ENCODE data around the gene KIAA0319L.

DNA sequence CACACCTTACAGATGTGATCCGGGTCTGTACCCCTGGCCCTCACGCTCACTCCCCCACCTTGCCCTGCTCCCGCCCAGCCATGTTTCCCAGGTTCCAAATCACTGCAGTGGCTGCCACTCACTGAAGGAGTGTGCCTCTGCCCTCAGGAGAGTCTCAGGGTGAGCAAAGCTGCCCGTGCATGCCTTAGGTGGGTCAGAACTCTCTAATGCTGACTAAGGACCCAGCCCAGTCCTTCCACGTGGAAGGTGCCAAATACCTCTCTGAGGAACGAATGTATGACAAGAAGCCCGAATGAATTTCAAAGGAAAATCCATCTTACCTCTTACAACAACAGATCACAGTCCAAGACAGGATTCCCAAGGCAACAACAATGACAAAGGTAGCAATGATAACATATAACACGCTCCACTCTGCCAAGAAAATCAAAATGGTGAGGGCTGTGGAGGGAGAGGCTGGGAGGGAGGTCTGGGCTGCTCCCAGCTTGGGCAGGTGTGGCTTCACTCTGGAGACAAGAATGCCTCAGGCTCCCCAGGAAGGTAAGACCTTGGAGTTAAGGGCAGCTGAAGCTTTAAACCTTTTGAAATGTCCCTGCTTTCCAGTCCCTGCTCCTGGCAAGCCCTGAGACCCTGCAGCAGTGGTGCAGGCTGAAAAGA, 115.2 kb downstream of the KIAA0319L start:
- TF ChIP-seq, protein P1, sequence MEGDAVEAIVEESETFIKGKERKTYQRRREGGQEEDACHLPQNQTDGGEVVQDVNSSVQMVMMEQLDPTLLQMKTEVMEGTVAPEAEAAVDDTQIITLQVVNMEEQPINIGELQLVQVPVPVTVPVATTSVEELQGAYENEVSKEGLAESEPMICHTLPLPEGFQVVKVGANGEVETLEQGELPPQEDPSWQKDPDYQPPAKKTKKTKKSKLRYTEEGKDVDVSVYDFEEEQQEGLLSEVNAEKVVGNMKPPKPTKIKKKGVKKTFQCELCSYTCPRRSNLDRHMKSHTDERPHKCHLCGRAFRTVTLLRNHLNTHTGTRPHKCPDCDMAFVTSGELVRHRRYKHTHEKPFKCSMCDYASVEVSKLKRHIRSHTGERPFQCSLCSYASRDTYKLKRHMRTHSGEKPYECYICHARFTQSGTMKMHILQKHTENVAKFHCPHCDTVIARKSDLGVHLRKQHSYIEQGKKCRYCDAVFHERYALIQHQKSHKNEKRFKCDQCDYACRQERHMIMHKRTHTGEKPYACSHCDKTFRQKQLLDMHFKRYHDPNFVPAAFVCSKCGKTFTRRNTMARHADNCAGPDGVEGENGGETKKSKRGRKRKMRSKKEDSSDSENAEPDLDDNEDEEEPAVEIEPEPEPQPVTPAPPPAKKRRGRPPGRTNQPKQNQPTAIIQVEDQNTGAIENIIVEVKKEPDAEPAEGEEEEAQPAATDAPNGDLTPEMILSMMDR (IDR thresholded peaks at IDR 0.05): no peak
- TF ChIP-seq EP300 (IDR thresholded peaks at IDR 0.05) (no peak), POLR2A (IDR thresholded peaks at IDR 0.05) (no peak)

Data from upper lobe of left lung (tissue), 4 donors.